ENCODE measurements around the gene GRB10. TPM values are rescaled to one million over a fixed set of nuclear protein-coding genes. Genes with fewer than 3 reads are reported as not detected.
"Not testable (repeated sequence)": the region's sequence is repeated elsewhere in the genome, so short reads cannot be mapped to it uniquely, and the experiment has no call there.

GRB10 gene
- total and polyA plus RNA-seq, 4 donors = 11.6 to 68.6 (median 41.0) TPM

DNA sequence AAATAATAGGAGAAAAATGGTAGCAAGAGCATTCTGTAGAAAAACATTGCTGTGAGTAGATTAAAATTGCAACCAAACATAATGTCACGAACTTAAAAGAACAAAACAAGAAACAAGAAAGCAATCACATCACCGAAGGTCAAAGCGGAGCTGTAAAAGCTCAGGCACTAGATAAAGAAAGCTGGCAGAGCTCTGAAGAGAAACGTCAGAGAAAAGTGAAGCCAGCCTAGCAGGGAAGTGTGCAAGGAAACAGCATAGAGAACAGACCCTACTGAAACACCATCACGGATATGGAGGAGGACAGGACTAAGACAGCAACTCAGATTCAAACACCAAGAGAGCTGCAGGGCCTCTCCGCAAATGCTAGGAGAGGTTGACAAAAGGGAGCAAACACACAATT lies 195.0 kb downstream of the GRB10 start:
- TF ChIP-seq, protein P1, sequence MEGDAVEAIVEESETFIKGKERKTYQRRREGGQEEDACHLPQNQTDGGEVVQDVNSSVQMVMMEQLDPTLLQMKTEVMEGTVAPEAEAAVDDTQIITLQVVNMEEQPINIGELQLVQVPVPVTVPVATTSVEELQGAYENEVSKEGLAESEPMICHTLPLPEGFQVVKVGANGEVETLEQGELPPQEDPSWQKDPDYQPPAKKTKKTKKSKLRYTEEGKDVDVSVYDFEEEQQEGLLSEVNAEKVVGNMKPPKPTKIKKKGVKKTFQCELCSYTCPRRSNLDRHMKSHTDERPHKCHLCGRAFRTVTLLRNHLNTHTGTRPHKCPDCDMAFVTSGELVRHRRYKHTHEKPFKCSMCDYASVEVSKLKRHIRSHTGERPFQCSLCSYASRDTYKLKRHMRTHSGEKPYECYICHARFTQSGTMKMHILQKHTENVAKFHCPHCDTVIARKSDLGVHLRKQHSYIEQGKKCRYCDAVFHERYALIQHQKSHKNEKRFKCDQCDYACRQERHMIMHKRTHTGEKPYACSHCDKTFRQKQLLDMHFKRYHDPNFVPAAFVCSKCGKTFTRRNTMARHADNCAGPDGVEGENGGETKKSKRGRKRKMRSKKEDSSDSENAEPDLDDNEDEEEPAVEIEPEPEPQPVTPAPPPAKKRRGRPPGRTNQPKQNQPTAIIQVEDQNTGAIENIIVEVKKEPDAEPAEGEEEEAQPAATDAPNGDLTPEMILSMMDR (IDR thresholded peaks at IDR 0.05; ENCODE audit: control extremely low read depth, extremely low read depth) = no peak
- Histone ChIP-seq H3K4me3 (no peak overlapping the region), H3K9ac (ENCODE audit: insufficient read depth in 1 of 2, low read length in 2 of 2) (no peak overlapping the region), H3K4me1 (ENCODE audit: control insufficient read depth in 5 of 5, insufficient read depth in 5 of 5, low read length in 5 of 5) (no peaks in the 10 kb centered on the region), H3K27ac (ENCODE audit: low read depth in 1 of 2, low read length in 1 of 2) (no peak overlapping the region), H3K9me3 (ENCODE audit: control insufficient read depth in 4 of 4, insufficient read depth in 3 of 4, low read length in 3 of 4) (peaks cover 0 to 5% (median 0%) of the 10 kb centered on the region in 4 donors), H3K27me3 (ENCODE audit: control insufficient read depth in 3 of 3, insufficient read depth in 3 of 3, low read length in 2 of 3) (no peaks in the 10 kb centered on the region), H3K36me3 (ENCODE audit: control insufficient read depth in 4 of 4, insufficient read depth in 4 of 4, low read length in 4 of 4) (peaks cover 0 to 6% (median 2%) of the 10 kb centered on the region in 4 donors)
- 88% methylated on average over 6 of the region's 6 CpGs for WGBS, 2 donors
- DNase-seq (no peak), ATAC-seq (ENCODE audit: insufficient read depth, low FRiP score) (no peak)

DNA sequence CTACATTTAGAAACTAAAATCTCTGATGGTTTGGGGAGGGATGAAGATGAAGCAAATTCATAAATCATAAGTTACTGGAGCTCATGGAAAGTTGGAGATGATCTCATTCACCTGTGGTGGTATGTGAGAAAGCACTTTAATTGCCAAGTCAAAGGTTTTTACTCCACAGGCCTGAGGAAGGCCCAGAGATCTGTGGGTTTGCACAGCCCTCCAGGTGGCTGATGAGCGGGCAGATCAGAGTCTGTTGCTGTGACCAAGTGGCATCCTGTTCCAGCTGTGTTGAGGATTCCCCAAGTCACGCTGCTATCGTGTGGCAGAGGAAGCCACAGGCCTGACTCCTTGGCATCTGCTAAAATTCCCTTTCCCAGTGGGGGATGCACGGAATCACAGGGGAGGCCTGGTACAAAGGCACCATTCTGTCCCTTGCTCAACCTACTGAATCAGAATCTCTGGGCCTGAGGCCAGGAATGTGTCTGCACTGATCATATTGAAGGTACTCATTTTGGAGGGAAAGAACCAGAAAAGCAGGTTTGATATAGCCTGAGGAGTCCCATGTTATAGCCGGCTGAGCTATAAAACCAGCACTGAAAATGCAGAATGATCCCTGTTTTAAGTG lies 197.8 kb downstream of the GRB10 start:
- no peak overlapping the region for H3K4me3 ChIP-seq
- DNase-seq = peak; percentile 60 to 78 (median 60)
- H3K9me3 ChIP-seq (ENCODE audit: control insufficient read depth in 4 of 4, insufficient read depth in 3 of 4, low read length in 3 of 4) = peaks cover 0 to 5% (median 0%) of the 10 kb centered on the region in 4 donors
- no peak overlapping the region for H3K9ac ChIP-seq (ENCODE audit: insufficient read depth in 1 of 2, low read length in 2 of 2)
- ATAC-seq (ENCODE audit: insufficient read depth, low FRiP score) = no peak
- H3K27me3 ChIP-seq (ENCODE audit: control insufficient read depth in 3 of 3, insufficient read depth in 3 of 3, low read length in 2 of 3) = no peaks in the 10 kb centered on the region
- H3K36me3 ChIP-seq (ENCODE audit: control insufficient read depth in 4 of 4, insufficient read depth in 4 of 4, low read length in 4 of 4) = no peaks in the 10 kb centered on the region
- WGBS, 2 donors = 82 to 96% methylated on average over 5 of the region's 5 CpGs
- H3K27ac ChIP-seq (ENCODE audit: low read depth in 1 of 2, low read length in 1 of 2) = no peak overlapping the region
- TF ChIP-seq, protein P1 (IDR thresholded peaks at IDR 0.05; ENCODE audit: control extremely low read depth, extremely low read depth) = no peak
- no peaks in the 10 kb centered on the region for H3K4me1 ChIP-seq (ENCODE audit: control insufficient read depth in 5 of 5, insufficient read depth in 5 of 5, low read length in 5 of 5)

DNA sequence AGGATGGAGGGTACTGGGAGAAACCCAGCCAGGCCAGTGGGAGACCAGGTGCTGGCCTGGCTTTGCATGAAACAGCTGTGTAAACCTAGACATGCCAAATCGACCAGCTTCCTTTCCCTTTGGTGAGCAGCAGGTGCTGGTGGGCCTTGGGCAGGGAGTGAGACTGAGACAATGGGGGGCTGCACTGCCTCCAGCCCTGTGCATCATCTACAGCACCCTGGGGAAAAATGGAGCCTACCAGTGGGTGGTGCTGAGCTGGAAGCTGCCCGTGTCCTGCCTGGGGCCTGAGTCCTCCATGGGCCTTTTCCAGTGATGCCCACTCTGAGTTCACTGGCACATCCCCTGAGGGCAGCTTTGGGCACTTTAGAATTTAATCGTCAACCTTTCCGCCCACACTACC lies 198.3 kb downstream of the GRB10 start:
- Histone ChIP-seq H3K9me3 (ENCODE audit: control insufficient read depth in 4 of 4, insufficient read depth in 3 of 4, low read length in 3 of 4) (peaks cover 0 to 5% (median 0%) of the 10 kb centered on the region in 4 donors), H3K9ac (ENCODE audit: insufficient read depth in 1 of 2, low read length in 2 of 2) (no peak overlapping the region), H3K4me3 (no peak overlapping the region), H3K36me3 (ENCODE audit: control insufficient read depth in 4 of 4, insufficient read depth in 4 of 4, low read length in 4 of 4) (no peaks in the 10 kb centered on the region), H3K27ac (ENCODE audit: low read depth in 1 of 2, low read length in 1 of 2) (no peak overlapping the region), H3K27me3 (ENCODE audit: control insufficient read depth in 3 of 3, insufficient read depth in 3 of 3, low read length in 2 of 3) (no peaks in the 10 kb centered on the region), H3K4me1 (ENCODE audit: control insufficient read depth in 5 of 5, insufficient read depth in 5 of 5, low read length in 5 of 5) (no peaks in the 10 kb centered on the region)
- no peak for ATAC-seq (ENCODE audit: insufficient read depth, low FRiP score)
- WGBS, 2 donors = 91 to 92% methylated on average over 4 of the region's 4 CpGs
- TF ChIP-seq, protein P1 (IDR thresholded peaks at IDR 0.05; ENCODE audit: control extremely low read depth, extremely low read depth) = no peak
- no peak for DNase-seq

DNA sequence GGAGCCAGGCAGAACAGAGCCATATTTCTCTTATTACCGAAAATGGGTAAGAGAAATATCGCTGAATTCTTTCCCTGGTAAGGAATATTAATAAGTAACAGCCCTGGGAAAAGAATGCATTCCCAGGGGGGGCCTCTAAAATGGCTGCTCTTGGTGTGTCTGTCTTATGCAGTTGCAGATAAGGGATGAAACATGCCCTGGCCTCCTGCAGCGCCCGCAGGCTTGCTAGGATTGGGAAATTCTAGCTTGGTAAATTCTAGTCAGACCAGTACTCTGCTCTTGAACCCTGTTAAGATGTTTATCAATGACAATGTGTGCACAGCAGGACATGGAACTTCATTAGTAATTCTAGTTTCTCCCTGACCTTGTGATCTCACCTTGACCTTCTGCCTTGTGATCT lies 199.4 kb downstream of the GRB10 start:
- H3K27ac ChIP-seq (ENCODE audit: low read depth in 1 of 2, low read length in 1 of 2); ATAC-seq (ENCODE audit: insufficient read depth, low FRiP score); H3K4me1 ChIP-seq (ENCODE audit: control insufficient read depth in 5 of 5, insufficient read depth in 5 of 5, low read length in 5 of 5); H3K9me3 ChIP-seq (ENCODE audit: control insufficient read depth in 4 of 4, insufficient read depth in 3 of 4, low read length in 3 of 4); DNase-seq; H3K9ac ChIP-seq (ENCODE audit: insufficient read depth in 1 of 2, low read length in 2 of 2); H3K36me3 ChIP-seq (ENCODE audit: control insufficient read depth in 4 of 4, insufficient read depth in 4 of 4, low read length in 4 of 4); H3K27me3 ChIP-seq (ENCODE audit: control insufficient read depth in 3 of 3, insufficient read depth in 3 of 3, low read length in 2 of 3); H3K4me3 ChIP-seq: not testable (repeated sequence)
- 94 to 96% methylated on average over 4 of the region's 4 CpGs for WGBS, 2 donors

DNA sequence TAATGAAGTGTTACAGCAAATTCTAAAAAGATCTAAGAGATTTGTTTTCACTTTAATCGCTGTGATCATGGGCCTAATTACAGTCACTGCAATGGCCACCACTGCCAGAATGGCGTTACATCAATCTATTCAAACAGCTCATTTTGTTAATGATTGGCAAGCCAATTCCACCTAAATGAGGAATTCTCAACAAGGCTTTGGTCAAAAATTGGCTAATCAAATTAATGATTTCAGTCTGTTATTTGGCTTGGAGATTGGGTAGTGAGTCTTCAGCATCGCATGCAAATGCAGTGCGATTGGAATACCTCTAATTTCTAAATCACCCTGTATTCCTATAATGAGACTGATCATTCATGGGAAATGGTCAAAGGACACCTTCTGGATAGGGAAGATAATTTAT lies 200.4 kb downstream of the GRB10 start:
- ATAC-seq (ENCODE audit: insufficient read depth, low FRiP score); H3K27me3 ChIP-seq (ENCODE audit: control insufficient read depth in 3 of 3, insufficient read depth in 3 of 3, low read length in 2 of 3): not testable (repeated sequence)

DNA sequence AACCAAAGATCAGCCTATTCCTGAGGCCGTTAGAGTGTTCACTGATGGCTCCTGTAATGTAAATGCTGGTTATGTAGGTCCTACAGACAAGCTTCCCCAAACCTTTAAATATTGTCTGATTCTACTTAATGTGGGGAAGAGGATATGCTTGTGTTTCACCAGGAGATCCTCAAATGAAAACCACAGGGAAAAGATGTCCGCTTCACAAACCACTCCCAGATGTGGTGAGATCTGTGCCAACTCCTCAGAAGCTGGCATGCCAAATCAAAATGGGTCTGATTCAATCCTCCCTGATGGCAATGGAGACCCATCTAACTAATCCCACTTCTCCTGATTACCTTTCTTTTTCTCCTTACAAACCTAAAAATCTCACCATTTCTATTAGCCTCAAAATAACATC lies 202.0 kb downstream of the GRB10 start:
- not testable (repeated sequence) for H3K9me3 ChIP-seq (ENCODE audit: control insufficient read depth in 4 of 4, insufficient read depth in 3 of 4, low read length in 3 of 4); H3K4me1 ChIP-seq (ENCODE audit: control insufficient read depth in 5 of 5, insufficient read depth in 5 of 5, low read length in 5 of 5); DNase-seq; H3K4me3 ChIP-seq; ATAC-seq (ENCODE audit: insufficient read depth, low FRiP score); H3K27ac ChIP-seq (ENCODE audit: low read depth in 1 of 2, low read length in 1 of 2); H3K27me3 ChIP-seq (ENCODE audit: control insufficient read depth in 3 of 3, insufficient read depth in 3 of 3, low read length in 2 of 3); H3K36me3 ChIP-seq (ENCODE audit: control insufficient read depth in 4 of 4, insufficient read depth in 4 of 4, low read length in 4 of 4); H3K9ac ChIP-seq (ENCODE audit: insufficient read depth in 1 of 2, low read length in 2 of 2)
- 71 to 89% methylated on average over 2 of the region's 2 CpGs for WGBS, 2 donors

More for the DNA sequence above, 200.4 kb downstream of the GRB10 start:
- H3K4me1 ChIP-seq (ENCODE audit: control insufficient read depth in 5 of 5, insufficient read depth in 5 of 5, low read length in 5 of 5); H3K36me3 ChIP-seq (ENCODE audit: control insufficient read depth in 4 of 4, insufficient read depth in 4 of 4, low read length in 4 of 4); H3K9ac ChIP-seq (ENCODE audit: insufficient read depth in 1 of 2, low read length in 2 of 2); H3K4me3 ChIP-seq; H3K9me3 ChIP-seq (ENCODE audit: control insufficient read depth in 4 of 4, insufficient read depth in 3 of 4, low read length in 3 of 4); DNase-seq; H3K27ac ChIP-seq (ENCODE audit: low read depth in 1 of 2, low read length in 1 of 2): not testable (repeated sequence)
- 92 to 94% methylated on average over 4 of the region's 4 CpGs for WGBS, 2 donors

Measured in lung (tissue), 12 donors.